Hematopoietic multipotent progenitor cell treated with erythropoietin and hydrocortisone succinate and interleukin-3 and kit ligand, for 6 days (in vitro differentiated cells): ENCODE results near the gene CHST6.
"Not testable (repeated sequence)": the region's sequence is repeated elsewhere in the genome, so short reads cannot be mapped to it uniquely, and the experiment has no call there.

ENCODE experiments used
- DNase-seq: peaks from one replicate; pipeline ENCODE4 v3.0.0-alpha.2; 2015

Gene CHST6

DNA sequence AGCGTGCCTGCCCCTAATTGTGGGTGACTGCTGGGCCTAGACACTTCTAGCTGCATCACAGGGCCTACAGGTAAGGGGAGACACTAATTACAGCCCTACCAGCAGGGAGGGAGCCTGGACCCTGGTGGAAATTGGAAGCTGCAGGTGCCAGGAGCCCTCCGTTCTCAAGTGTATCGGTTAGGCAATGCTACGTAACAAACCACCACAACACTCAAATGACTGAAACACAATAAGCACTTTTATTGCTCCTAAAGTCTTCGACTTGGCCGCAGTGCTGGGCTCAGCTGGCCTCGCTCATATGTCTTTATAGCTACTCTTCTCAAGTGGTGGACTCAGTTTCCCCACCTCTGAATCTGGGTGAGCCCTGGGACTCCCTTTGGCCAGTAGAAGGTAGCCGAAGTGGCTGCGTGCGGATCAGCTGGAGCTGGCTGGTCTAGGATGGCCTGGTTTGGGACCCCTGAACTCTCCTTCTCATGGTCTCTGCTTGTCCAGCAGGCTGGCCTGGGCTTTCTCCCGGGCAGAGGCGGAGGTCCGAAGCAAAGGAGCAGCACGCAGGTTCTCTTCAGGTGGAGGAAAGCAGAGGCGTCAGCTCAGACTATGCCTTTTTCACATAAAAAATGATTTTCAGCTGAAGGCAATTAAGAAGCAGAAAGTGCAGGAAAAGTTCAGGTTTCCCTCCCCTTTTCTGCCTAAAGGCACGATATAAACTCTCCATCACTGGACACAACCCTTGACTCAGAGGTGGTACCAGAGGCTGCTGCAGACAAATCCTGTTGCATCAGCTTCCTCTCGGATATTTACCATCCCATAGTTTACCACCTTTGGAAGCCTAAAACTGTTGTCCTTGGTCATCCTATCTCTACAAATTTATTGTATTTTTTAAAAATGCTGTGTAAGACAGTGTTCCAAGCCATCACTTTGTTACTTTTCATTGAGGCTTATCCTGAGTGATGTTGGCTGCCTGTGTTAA lies 22.0 kb downstream of the CHST6 start:
- DNase-seq, result no peak

DNA sequence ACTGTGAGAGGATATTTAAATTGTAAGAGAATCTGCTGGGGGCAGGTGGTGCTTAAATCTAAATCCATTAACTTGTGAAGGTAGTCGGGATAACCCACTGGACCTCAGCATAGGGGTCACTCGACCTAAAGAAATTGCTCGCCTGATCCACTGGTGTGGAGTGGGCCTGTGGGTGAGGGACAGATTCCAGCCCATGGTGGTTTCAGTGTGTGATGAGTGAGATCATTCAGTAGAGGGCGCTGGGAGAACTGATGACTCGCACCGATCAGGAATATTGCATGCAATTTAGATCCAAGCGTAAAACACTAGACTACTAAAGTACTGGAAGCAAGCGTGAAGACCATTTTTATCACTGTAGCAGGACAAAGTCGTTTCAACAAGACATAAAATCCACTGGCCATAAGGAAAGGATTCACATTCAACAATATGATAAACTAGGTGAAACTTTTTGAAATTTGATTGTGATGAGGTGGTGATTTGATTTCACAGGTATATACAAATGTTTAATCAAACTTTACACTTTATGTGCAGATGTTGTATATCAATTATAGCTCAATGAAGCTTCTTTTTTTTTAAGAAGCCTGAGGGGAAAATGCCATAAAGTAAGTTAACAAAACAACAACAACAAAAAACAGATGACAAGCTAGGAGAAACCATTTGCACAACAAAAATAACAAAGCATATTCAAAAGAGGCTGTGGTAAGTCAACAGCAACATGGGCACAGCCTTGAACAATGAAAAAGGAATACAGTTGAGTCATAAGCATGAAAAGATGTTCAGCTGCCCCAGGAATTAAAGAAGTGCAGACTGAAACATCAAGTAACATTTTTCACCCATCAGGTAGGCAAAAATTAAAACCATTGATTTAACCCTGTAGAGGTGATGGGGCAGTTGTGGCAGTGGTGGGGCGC lies 23.3 kb downstream of the CHST6 start:
- peak; percentile 85 for DNase-seq

DNA sequence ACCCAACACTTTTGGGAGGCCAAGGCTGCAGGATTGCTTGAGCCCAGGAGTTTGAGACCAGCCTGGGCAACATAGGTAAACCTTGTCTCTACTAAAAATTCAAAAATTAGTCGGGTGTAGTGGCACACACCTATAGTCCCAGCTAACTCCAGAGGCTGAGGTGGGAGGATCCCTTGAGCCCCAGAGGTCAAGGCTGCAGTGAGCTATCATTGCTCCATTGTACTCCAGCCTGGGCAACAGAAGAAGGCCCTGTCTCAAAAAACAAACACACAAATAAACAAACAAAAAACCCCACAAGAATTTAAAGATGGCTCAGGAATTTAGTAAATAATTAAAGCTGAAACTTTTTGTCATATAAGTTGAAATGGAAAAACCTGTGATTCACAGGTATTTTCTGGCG lies 28.5 kb downstream of the CHST6 start:
- DNase-seq, result no peak

DNA sequence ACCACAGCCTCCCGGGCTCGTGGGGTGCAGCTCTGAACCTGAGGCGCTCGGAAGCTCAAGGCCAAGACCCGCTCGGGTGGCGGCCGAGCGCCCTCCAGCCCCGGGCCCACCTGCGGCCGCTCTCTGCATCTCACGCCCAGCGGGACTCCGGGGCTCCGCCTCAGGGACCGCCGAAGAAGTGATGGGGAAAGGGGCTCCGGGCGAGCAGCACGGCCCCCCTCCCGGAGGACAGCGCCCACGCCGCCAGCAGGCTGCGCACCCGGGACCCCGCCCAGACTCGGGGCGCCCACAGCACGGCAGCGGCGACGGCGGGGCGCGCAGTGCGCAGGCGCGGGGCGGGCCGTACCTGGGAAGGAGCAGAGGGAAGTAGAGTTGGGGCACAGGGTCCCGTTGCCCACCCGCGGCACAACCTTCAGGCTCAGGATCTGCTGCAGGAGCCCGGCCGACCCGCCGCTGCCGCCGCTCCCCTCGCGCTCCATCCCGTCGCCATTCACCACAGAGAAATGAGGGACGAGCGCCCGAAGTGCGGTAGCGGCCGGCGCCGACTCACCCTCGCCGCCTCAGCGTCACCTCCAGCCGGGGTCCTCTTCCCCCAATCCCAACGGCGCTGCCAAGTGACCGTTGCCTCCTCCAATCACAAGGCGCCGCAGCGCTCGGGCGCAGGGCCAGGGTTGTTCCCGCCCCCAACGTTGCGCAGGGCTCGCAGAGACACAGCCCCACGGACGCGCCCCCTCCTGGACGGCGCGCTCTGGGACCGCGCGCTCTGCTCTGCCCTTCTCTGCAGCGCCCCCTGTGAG lies 30.9 kb downstream of the CHST6 start, which contains the start of gene TMEM170A:
TMEM170A (minus strand) TSS at position 568 of the 797 bp plus-strand sequence; CDS start at position 479, 89 bp downstream.
- peak; percentile 98 for DNase-seq

DNA sequence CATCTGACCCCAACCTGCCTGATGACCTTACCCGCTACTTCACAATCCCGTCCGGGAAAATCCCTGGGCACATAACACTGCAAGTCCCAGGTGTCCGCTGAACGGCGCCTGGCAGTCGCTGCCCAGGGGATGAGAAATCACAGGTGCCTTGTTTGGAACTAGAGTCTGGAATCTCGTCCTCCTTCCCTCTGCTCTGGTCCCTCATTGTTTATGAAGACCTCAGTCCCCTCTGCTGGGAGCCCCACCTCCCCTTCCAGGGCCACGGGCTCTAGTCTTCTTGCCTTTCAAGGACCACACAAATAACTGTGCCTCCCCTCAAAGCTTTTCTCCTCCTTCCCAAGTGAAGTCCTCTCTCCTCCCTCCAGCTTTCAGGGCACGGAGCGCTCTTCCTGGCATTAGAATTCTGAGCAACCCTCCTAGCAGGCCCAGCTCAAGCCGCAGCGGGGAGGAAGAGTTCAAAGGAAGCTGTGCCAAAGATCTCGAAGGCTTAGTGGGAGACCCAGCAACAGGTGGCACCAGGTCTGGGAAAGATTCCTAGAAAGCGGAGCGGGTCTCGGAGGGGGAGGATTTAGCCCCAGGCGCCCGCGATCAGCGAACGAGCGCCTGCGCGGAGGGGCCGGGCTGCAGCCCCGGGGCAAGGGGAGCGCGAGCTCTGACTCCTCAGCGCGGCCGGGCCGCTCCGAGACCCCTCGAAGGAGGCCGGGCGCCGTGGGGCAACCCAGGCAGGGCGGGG lies 31.7 kb downstream of the CHST6 start:
- peak; percentile 39 for DNase-seq

DNA sequence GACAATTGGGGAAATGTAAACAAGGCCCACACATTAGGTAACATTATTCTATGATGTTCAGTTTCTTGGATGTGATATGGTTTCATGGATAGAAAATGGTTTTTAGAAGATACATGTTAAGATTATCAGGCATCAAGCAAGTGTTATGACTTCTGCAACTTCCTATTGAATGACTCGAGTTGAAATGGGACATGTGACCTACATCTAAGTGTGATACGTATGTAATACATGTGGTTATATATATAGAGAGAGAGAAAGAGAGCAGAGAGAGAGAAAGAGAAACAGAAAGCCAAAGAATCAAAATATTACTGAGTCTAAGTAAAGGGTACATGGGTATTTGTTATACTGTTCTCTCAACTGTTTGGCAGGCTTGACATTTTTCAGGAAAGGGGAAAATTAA lies 32.4 kb downstream of the CHST6 start:
- DNase-seq, result peak; percentile 39

DNA sequence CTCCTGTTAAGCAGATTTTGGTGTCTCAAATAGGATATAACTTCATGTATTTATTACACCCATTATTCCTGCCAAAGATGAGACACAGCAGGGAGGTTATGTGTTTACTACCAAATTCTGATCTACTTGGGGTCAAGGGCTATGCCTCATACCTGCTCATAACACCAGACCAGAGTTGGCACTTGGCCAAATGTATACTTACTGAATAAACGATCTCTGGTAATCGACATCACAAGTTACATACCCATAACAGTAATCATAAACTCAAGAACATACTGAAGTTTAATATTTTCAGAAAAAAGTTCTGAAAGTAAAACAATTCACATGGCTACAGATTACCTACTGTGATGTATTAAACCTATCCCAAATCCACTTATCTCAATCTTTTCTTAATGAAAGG lies 33.7 kb downstream of the CHST6 start:
- DNase-seq, result no peak

DNA sequence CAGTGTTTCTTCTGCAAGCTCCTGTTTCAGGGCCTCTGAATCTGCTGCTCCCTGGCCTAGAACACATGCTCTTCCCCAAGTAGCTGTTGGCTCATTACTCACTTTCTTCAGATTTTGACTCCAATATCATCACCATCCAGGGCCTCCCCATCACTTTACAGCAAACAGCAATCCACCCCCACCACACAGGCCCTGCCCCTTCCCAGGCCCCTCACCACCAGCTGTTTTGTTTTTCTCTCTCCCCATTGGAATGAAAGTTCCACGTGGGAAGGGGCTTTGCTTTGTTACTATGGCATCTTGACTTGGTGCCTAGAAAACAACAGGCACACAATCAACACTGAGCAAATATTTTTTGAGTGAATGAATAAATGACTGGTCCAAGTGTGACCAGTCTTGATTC lies 34.8 kb downstream of the CHST6 start:
- DNase-seq, result no peak

DNA sequence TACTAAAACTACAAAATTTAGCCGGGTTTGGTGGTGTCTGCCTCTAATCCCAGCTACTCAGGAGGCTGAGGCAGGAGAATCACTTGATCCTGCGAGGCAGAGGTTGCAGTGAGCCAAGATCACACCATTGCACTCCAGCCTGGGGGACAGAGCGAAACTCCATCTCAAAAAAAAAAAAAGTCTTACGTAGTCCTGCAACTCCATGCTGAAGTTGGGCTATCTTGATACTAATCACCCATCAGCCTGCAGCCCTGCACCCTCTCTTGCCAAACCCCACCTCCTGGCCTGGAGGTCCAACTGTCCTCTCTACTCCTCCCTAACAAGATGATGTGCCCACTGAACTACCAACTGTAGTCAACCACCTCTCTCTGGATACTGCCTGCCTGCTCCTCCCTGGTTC lies 35.5 kb downstream of the CHST6 start:
- DNase-seq, result no peak

DNA sequence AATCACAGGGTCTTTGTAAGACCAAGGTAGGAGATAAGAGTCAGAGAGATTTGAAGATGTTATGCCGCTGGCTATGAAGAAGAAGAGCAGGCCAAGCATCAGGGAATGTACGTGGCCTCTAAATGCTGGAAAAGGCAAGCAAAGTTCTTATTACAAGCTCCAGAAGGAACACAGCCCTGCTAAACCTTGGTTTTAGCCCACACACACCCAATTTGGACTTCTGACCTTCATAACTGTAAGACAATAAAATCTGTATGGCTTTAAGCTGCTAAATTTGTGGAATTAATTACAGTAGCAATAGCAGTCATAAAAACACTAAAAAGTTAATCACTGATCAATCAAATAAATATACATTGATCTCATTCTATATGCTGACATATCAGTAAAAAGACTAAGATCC lies 36.8 kb downstream of the CHST6 start:
- DNase-seq, result no peak

DNA sequence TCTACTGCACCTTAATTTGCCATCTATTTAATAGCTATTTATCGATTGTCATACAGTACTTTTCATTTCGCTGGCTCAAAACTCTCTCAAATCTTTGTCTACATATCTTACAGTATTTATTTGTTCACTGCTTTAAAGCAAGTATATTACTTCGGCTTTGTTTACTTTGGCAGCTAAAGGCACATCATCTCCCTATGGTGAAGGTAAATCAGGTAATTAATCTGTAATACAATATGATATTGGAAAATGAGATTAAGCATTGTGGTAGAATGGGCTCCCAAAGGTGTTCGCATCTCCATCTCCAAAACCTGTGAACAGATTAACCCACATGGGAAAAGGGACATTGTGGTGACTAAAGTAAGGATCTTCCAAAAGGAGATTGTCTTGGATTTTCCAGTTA lies 37.2 kb downstream of the CHST6 start:
- DNase-seq, result no peak

DNA sequence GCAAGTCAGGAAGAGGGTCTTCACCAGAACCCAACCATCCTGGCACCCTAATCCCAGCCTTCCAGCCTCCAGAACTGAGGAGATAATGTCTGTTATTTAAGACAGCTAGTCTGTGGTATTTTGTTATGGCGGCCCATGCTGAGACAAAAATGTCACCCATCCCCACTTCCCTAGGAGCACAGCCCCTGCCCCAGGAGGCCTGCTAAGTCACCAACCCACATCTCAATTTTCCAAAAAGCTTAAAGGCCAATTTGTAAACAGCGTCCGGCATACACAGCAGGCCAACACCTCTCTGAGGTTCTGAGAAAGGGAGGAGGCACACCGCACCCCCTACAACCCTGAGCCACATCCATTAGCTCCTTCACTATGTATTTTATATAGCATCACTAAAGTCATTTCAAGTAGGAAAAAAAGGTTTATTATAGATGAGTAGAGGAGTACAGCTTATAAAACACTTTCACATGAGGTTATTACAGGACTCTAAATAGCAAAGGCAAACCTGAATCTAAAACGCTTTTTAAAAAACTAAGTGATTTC lies 37.7 kb downstream of the CHST6 start:
- DNase-seq, result no peak

DNA sequence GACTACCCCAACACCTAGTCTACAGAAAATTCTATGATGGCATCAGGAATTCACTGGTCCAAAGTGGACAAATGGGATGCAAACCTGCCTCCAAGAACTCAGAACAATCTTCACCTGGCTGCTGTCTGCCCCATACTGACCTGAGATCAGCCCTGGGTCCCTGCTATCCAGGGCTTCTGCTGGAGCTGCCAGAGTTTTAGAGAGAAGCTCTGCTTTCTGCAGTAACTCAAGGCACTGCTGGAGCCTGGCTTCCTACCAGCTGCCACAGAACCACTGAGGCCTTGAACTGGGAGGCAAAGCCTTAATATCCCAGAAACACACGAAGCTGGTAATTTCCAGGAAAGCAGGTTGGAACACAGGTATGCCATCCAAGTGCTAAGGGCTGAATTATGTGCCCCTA lies 38.3 kb downstream of the CHST6 start:
- no peak for DNase-seq

DNA sequence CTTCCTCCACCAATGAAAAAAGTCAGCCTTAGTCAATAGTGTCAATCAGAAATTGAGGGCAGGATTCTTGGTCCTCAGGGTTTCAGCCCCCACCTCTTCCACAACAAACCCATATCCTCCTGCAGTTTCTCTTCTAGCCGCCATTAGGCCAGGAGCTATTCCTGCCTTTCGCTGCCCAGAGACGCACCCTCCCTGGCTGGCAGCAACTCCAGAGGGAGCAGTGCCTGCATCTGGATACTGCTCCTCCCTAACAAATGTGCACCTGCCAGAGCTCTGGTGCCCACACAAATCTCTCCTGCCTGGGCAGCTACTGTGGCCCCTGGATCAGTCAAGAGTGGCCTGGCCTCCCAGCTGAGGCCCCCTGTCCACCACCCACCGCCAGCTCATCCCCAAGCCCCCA lies 38.8 kb downstream of the CHST6 start:
- not testable (repeated sequence) for DNase-seq

DNA sequence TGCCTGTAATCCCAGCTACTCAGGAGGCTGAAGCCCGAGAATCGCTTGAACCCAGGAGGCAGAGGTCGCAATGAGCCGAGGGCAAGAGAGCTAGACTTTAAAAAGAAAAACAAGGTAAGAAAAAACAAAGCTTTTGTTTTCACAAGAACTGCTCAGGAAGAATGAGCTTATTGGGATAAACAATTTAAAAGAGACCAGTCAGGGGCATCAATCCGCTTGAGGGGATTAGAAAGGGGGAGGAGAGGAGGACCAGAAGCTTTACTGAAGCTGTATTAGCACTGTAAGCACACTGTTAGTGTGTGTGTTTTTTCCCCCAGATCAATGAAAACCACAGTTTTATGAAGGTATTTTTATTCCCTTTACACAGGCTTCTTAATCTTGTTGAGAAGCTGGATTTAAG lies 39.6 kb downstream of the CHST6 start:
- DNase-seq, result no peak

DNA sequence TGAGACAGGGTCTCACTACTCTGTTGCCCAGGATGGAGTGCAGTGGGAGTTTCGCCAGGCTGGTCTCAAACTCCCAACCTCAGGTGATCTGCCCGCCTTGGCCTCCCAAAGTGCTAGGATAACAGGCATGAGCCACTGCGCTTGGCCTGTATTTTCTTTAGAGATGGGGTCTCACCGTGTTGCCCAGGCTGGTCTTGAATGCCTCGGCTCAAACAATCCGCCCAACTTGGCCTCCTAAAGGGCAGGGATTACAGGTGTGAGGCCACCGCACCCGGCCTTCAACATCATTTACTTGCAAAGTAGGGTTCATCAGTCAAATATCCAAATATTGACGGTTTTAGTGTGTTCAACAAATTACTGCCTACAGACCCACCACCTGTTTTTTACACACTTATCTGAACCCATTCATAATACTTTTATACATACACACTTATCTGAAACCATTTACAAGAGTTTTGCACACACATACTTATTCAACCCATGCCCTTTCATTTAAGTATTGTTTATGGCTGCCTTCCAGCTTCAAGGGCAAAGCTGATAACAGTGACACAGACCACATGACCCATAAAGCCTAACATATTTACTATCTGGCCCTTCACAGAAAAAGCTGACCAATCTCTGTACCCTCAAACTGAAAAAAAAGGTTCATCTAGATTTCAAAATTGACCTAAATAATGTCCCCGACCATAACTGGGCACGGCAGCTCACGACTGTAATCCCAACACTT lies 42.6 kb downstream of the CHST6 start:
- DNase-seq, result peak; percentile 90

DNA sequence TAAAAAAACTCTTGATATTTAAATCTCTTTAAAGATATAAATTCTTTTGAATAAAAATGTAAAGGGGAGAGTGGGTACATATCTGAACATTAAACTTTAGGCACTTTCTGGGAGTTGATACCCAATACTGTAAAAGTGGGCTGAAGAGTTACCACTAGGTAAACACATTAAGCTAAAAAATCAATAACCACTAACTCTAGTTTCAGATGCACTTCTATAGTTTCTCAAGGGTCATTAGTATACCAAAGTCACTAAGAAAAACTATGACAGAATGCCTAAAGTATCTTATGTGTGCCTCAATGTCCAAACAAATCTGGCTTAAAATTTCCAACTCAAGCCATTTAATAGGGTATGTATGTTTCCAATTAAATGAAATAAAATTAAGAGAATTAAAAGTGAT lies 48.8 kb downstream of the CHST6 start:
- DNase-seq, result no peak

DNA sequence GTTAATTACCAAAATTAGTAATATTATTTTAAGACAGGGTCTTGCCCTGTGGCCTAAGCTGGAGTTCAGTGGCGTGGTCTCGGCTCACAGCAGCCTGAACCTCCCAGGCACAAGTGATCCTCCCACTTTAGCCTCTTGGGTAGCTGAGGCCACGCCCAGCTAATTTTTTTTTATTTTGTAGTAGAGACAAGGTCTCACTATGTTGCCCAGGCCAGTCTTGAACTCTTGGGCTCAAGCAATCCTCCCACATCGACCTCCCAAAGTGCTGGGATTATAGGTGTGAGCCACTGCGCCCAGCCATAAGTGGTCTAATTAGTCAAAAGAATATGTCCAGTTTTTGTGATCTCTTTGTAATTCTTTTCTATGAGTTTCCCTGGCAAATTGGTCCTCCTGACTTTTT lies 49.9 kb downstream of the CHST6 start:
- DNase-seq, result peak; percentile 30

DNA sequence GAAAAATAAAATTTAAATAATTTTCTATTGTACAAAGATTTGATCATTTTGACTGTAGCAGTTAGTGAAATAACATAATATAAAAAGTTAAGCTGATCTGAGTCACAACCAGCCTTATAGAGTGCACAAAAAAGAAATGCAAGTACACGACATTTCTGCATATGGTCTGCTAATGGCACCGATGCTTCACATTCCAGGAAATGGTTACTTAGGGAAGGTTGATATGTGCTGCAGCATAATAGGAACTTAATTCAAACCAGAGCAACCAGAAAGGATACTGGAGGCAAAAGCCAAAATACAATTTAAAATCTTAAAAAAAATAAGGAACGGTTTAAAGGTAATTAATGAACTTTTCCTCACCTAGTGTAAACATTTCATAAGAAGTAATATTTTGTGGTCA lies 51.9 kb downstream of the CHST6 start:
- DNase-seq, result no peak

DNA sequence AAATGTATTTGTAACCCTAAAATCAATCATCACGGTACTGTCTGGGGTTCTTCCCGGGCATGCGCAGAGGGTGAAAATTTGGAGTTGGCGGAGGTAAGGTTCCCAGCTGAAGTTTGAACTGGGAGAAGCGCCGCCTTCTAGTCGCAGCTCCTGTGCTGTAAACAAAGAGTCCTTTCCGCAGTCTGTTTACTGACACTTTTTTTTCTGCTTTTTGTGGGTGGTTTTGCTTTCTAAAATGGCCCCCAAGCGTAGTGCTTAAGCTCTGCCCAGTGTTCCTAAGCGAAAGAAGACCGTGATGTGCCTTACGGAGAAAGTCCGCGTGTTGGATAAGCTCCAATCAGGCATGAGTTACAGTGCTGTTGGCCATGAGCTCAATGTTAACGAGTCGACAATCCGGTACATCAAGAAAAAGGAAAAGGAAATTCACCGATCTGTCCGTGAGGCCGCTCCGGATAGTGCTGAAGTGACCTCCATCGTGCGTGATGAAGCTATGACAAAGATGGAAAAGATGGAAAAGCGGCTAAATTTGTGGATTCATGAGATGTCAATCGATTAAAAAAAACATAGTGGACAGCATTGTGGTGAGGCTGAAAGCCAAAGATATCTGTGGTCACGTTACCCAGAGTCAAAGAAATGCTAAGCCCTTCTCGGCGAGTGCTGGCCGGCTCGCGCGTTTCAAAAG lies 61.4 kb downstream of the CHST6 start:
- peak; percentile 89 for DNase-seq
